Epithelial cell of proximal tubule (primary cell): Measurements from ENCODE around the gene CD52. TPM values are rescaled to one million over a fixed set of nuclear protein-coding genes. Genes with fewer than 3 reads are reported as not detected.

Experiments
- DNase-seq: peaks from one replicate; pipeline ENCODE4 v3.0.0-alpha.2; 2011; ENCODE audit warnings: low read depth
- H3K4me3 ChIP-seq: 2 replicates; pipeline ENCODE4 v1.5.1; 2011; ENCODE audit warnings: low read depth, mild to moderate bottlenecking, low read length
- total RNA-seq: library from RNA; depleted of rRNA; stranded (reverse); fragments of >200 nt; gene quantifications from 2 replicates; pipeline ENCODE4 v1.2.3, GENCODE V29; 2015
- TF ChIP-seq, protein P1 (sequence below): conservative IDR thresholded peaks from 2 replicates; pipeline ENCODE4 v1.5.1; 2012; ENCODE audit warnings: low read depth, mild to moderate bottlenecking, low read length

The CD52 gene
- total RNA-seq, 1 donor from 2014 or later: not detected

DNA sequence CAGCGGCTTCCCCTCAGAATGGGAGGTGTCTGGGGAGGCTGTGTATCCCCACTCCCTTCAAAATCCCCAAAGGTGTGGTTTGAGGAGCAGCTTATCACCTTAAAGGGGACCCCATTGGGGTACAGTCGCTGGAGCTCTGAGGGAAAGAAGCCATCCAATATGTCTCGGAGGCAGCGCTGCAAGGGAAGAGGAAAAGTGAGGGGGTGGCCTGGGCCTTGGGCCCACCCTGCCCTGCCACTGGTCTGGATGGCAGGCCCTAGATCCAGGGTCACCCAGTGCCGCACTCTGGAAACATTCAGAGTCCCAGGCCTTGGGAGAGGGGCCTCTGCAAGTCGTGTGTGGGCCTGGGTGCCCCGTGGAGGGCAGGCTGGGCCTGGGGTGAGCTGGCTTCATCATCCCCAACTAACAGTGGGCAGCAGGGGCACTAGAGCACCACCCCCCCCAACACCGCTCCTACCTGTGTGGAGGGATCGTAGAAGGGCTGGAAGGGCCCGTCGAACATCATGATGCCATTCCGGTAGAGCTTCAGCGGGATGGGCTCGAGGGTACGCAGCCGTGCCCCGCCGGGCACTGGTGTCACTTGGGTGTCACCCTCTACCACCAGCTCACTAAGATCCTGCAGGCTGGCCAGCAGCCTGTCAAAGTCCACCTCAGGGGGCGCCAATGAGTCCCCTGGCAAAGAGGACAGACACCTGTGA, 32.2 kb upstream of the CD52 start:
- TF ChIP-seq, protein P1, sequence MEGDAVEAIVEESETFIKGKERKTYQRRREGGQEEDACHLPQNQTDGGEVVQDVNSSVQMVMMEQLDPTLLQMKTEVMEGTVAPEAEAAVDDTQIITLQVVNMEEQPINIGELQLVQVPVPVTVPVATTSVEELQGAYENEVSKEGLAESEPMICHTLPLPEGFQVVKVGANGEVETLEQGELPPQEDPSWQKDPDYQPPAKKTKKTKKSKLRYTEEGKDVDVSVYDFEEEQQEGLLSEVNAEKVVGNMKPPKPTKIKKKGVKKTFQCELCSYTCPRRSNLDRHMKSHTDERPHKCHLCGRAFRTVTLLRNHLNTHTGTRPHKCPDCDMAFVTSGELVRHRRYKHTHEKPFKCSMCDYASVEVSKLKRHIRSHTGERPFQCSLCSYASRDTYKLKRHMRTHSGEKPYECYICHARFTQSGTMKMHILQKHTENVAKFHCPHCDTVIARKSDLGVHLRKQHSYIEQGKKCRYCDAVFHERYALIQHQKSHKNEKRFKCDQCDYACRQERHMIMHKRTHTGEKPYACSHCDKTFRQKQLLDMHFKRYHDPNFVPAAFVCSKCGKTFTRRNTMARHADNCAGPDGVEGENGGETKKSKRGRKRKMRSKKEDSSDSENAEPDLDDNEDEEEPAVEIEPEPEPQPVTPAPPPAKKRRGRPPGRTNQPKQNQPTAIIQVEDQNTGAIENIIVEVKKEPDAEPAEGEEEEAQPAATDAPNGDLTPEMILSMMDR: peak; percentile 49
- no peak overlapping the region for H3K4me3 ChIP-seq
- DNase-seq: no peak

DNA sequence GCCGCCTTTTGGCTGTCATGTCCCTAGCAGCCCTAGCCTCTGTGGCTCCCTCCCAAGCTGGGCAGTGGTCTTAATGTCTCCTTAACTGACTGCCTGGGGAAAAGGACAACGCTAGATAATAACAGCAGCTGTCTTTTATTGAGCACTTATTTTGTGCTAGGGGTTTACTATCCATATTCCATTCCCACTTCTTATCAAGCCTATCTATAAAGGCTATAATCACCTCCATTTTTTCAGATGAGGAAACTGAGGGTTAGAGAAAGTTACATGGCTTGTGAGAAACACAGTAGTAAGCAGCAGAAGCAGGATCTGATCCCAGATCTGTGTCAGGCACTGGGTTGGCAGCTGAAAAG, 31.7 kb upstream of the CD52 start:
- no peak for DNase-seq
- TF ChIP-seq, protein P1: no peak
- no peak overlapping the region for H3K4me3 ChIP-seq

DNA sequence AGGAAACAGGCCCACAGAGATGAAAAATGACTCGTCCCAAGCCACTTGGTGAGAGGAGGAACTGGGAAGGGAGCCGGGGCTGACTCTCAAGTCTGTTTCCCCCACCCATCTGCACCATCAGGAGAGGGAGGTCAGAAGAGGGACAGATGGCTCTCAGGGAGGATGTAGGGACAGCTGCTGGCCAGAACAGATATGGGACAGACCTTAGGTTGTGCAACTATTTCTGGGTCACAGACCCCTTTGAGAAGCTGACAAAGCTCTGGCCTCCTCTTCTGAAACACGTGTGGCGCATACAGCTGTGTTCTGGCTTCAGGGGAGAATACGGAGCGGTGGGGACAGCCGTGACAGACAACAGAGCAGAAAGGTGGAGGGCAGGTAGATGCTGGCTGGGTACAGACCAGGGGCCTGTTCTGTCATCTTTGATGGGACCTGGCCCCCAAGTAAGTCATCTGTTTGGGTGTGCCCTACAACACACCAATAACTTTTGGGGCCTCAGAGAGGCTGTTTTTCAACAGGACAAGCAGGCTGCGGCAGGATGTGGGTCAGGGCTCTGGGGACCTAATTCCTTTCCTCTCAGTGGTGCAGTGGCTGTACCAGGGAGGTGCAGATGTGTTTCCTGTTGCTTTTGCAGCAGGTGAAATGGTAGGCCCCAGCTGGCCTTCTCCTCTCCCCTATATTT, 30.6 kb upstream of the CD52 start:
- TF ChIP-seq, protein P1: no peak

DNA sequence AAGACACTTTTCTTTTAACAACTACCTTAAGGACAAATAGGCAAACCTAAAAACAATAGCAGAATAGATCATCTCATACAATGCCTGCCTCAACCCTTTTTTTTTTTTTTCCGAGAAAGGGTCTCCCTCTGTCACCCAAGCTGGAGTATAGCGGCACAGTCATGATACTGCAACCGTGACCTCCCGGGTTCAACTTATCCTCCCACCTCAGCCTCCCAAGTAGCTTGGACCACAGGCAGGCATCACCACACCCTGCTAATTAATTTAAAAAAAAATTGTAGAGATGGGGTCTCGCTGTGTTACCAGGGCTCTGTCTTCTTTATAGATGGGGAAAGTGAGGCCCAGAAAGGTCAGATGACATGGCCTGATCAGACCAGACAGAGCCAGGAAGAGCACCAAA, 29.9 kb upstream of the CD52 start:
- no peak overlapping the region for H3K4me3 ChIP-seq
- TF ChIP-seq, protein P1: no peak

More for the DNA sequence above, 30.6 kb upstream of the CD52 start:
- no peak overlapping the region for H3K4me3 ChIP-seq
- no peak for DNase-seq

DNA sequence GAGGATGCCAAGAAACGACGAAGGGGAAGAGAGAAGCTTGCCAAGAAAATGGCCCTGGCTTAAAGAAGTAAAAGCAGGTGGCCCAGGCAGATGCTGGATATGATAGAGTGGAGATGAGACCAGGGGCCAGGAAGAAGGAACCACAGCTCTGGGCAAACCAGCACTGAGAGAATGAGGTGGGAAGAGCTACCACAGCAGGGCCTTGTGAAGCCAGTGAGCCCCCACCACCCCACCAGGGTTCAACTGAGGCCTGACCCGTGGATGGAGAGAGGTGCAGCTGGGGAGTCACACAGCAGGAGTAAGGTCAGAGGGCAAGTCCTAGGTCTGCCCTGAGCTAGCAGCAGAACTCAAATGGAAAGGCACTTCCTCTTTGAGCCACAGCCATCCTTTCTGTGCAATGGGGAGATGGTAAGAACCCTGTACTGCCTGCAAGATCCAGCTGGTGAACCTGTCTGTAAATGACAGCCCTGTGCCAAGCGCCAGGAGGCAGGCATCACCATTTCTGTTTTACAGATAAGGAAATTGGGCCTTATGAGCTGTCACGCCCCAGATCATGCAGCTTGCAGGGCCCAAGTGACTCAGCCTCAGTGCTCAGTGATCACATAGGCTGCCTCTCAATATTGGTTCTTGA, 29.3 kb upstream of the CD52 start:
- TF ChIP-seq, protein P1: no peak
- DNase-seq: no peak
- H3K4me3 ChIP-seq: no peak overlapping the region

More for the DNA sequence above, 29.9 kb upstream of the CD52 start:
- DNase-seq: no peak

DNA sequence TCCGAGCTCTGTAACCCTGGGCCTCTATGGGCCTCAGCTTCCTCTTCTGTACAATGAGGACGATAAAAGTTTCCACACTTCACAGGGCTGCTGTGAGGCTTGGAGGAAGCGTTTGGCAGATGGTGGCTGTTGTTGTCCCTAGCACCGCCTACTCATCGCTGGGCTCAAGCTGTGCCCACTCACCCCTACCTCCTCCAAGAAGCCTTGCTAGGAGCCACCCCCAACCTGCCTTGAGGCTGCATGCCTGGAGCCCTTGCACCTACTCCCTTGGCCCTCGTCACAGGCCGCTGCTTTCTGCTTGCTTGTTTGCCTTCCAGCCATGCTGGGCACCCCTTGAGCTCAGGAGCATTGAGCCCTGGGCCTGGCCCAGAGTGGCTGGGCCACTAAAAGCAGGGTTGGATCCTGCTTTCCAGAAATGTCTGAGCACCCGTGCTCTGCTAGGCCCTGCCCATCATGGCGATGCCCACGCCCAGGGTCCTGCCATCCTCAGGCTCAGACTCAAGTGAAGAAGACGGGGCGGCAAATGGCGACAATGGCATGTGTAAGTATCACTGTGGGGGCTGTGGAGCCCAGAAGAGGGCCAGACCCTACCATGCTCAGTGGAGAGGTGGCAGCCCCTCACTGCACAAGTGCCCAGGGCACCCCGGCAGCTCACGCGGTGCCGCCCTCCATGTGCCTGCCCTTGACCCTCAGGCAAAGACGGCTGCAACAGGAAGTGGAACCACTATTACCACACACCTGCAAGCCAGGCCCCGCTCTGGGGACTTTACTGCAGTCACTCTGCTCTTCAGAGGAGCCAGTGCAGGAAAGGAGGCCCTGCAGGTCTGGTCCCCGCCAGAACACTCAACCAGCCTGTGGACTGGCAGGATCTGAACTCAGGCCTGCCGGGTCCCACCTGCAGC, 28.3 kb upstream of the CD52 start:
- H3K4me3 ChIP-seq: no peak overlapping the region
- no peak for DNase-seq
- TF ChIP-seq, protein P1: no peak
